Measurements from ENCODE around the gene CACNG4. TPM values are rescaled to one million over a fixed set of nuclear protein-coding genes. Genes with fewer than 3 reads are reported as not detected.

CACNG4 gene
- total RNA-seq, 2 donors from 2014 or later, result 0.15 to 0.25 TPM

DNA sequence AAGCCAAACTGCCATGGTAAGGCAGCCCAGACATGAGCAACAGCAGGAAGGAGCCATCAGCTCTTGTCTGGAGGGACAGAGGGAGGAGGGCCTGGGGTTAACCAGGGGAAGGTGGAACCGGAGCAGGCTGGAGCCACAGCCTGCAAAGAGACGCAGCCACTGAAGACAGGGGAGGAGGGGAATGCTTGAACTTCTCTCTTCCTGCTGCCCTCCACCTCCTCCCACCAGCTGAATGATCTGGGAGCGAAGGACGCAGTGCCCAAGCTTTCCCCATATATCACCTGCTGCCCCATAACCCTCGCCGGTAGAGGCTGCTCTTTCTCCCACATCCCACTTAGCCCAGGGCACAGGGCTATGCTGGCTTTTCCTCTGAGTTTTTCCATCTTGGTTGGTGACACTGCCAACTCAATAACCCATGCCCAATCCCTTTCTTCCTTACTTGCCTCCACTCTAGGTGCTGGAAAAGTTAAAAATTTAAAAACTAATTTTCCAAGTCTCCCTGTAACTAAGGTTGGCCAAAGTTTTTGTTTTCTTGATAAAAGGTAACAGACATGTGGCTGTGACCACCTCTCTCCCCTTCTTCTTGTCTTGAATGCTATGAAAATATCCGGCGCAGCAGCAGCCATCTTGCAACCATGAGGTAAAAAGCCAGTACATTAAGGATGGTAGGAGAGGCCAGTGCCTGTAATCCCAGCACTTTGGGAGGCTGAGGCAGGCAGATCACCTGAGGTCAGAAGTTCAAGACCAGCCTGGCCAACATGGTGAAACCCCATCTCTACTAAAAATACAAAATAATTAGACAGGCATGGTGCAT lies 21.8 kb upstream of the CACNG4 start:
- no peak for ATAC-seq
- intact Hi-C loops (cut with DNase I, micrococcal nuclease), result no loop called here
- DNase-seq, result no peak

DNA sequence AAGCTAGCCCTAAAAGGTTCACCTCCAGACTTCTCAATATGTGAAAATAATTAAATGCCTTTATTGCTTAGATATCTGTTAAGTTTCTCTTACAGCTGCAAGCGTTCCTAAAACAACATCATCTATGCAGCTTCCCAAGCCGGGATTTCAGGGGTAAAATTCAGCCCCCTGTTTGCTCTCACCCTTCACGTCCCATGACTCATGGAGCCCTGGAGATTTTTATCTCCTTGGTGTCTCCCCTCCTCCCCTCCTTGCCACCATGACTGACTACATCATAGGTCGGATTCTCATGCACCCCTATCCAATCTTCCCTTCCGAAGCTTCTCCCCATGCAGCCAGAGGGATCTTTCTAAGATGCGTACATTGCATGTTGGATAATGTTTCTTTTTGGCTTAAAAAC lies 21.0 kb upstream of the CACNG4 start:
- DNase-seq, result peak in 1 of 2 donors; percentile 1
- intact Hi-C loops (cut with DNase I, micrococcal nuclease), result no loop called here
- ATAC-seq, result no peak

DNA sequence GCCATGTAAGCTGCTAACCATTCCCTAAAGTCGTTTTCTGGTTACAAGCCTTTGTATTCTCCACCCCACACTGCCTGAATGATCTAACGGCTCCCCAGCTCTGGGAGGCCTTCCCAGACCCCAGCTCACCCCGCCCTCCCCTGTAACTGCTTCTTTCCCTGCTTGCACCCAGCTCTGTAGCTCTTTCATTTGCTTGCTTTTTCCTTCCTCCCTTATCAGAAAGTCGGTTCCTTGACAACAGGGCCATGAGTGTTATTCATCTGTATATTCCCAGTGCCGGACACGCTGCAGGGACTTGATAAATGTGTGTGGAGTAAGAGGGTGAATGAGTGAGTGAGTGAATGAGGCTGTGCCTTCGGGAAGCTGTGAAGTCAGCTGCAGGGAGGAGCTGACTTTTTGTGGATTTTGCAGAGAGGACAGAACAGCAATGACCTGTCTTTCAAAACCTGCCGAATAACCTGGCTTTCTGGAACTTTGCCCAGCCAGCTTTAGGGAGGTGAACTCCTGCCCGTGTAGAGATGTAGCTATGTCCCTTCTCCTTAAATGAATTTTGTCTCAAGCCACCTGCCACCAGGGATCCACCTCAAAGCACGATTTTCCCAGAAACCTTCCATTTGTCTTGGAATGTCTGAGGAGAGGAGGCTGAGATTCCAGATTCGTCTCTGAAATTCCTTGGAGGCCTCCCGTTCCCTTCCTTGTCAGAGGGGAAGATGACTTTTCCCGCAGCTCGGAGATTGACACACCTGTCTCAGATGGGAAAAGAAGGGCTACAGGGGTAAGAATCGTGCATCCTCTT lies 20.0 kb upstream of the CACNG4 start:
- DNase-seq, result peak in 1 of 2 donors; percentile 5
- intact Hi-C loops (cut with DNase I, micrococcal nuclease), result no loop called here
- no peak for ATAC-seq

DNA sequence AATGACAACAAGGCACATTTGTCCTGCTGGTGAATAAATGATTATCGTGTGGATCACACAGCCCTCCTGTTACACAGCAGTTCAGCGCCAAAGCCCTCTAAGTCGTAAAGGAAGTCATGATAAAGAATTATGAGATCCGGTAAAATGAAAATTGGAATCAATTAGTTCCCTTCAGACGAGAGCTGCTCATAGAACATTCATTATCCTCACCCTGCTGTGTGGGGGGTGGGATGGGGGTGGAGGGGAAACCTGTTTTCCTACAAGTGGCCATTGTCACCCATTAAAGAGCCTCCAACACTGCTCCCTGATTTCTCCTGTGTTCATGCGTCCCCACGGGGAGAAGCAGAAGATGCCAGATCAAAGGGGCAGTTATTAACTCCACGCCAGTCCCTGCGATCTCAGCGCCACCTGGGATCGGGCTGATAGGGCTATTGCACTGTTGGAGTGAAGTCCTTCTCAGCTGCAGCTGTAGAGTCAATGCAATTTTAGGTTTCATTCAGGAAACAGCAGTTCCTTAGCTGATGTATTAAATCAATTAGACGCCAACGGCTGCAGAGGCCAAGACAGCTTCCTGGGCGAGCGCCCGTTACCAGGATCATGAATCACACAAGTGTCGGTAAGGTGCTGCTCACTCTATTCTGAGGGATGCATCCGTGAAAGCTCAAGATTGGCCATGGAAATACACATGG lies 19.2 kb upstream of the CACNG4 start:
- DNase-seq, result no peak
- intact Hi-C loops (cut with DNase I, micrococcal nuclease), result no loop called here
- no peak for ATAC-seq

DNA sequence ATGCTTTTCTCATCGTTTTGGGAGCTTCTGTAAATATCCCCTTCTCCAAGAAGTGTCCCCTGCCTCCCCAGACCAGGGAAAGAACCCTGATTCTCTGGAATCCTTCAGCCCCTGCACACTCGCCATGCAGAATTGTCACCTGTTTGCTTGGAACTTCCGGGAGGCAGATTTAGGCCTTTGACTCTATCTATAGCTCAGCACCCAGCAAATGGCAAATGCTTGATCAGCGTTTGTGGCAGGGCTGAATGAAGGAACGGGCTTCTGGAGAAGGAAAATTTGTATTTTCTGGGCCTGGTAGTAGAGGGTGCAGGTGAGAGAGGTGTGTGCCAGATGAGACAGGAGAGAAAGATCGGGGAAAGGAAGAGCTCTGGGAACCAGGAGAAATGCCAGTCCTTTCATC lies 18.3 kb upstream of the CACNG4 start:
- ATAC-seq (no peak), DNase-seq (no peak)
- intact Hi-C loops (cut with DNase I, micrococcal nuclease), result no loop called here

DNA sequence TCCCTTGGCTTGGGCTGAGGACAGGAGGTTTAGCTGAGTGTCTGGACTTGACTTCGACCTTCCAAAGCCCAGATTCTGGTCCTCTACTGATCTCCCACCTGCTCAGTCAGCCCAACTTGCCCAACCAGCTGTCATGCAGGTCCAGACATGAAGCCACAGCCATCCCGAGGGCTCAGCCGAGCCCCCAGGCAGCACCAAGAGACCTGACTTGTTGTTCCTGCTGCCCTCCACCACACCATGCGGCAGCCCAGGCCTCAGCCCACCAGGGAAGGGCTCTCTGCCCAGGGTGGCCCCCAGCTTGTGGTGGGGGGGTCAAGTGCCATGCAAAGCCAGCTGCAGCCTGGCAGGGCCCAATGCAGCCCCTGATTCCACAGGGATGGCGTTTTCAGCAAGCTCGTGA lies 17.2 kb upstream of the CACNG4 start:
- ATAC-seq (no peak), DNase-seq (no peak)
- intact Hi-C loops (cut with DNase I, micrococcal nuclease), result no loop called here

DNA sequence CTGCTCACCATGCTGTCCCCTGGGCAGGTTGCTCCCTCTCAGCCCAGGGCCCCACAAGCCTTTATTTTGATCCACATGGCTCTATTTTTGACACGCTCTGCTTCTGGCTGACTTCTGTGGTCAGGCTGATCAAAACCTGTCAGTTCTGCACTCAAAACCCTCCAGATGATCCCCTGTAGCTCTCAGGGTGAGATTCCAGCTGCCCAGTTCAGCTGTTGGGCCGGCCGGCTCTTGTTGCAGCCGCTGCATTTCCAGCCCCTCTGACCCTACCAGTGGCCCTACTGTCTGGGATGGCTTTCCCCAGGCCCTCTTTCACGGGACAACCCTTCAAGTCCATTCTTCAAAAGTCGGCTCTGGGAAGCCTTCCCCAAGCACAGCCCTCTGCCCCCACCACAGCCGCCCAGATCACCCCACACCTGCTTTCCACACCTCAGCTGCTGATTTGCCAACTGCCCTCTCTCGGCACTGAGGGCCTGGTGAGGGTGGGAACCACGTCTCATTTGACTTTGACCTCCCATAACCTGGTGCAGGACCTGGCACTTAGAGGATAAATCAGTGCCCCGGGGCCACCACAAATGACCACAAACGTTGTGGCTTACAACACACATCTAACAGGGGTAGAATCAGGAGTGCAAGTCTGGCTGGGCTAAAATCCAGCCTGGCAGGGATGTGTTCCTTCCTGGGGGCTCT lies 16.3 kb upstream of the CACNG4 start:
- intact Hi-C loops (cut with DNase I, micrococcal nuclease), result no loop called here
- DNase-seq (no peak), ATAC-seq (no peak)

DNA sequence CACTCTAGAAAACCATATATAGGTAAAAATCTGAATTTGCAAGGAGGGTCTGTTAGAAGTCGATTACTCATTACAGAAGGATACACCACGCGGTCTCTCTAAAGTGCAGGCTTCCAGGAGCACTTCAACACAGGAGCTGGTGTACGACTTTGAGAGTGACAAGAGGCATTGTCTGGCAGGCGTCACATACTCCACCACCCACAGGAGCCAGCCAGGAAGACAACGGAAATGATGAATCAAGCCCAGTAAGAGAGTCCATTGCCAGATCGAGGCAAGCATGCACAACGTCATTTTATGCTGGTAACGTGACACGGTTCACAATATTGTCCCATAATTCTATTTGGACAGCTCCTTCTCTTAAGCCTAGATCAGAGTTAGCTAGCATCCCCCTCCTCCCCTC lies 15.0 kb upstream of the CACNG4 start:
- ATAC-seq, result no peak
- no peak for DNase-seq
- intact Hi-C loops (cut with DNase I, micrococcal nuclease), result no loop called here

DNA sequence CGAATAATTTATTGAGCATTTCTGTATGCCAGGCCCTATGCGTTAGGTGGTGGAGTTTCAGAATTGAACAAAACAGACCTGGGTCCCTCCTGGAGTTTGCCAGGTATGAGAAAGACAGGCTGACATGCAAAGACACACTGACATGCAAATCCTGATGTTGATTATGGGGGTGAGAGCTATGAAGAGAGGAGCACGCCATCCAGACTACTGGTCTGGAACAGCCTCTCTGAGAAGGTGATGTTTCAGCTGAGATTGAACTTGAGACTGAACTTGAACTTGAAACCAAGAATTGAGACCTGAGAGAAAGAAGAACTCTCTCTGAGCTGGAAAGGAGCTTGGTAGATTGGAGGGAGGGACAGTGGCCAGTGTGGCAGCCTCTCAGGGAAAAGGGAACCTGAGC lies 14.2 kb upstream of the CACNG4 start:
- intact Hi-C loops (cut with DNase I, micrococcal nuclease), result no loop called here
- DNase-seq (no peak), ATAC-seq (no peak)

DNA sequence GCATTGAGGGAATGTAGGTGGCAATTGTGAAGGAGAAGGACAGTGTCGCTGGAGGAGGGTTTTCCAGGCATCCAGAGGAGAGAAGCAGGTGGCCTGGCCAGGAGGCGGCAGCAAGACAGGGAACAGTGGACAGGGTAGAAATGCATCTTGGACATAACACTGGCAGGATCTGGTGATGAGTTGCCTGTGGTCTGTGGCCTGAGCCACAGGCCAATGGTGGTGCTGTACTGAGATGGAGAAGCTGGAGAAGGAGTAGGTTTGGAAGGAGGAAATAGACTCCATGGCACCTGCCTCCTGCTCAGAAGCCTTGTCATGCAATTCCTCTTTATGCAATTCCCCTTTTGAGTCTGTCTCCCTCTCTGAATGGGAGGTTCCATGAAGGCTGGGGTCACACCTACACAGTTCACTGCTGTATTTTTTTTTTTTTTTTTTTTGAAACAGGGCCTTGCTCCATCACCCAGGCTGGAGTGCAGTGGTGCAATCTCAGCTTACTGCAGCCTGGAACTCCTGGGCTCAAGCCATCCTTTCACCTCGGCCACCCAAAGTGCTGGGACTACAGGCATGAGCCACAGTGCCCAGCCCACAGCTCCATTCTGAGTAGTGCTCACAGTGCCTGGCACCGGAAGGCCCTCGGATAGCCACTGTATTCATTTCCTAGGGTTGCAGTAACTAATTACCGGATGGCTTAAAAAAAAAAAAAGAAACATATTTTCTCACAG lies 13.5 kb upstream of the CACNG4 start:
- no peak for ATAC-seq
- intact Hi-C loops (cut with DNase I, micrococcal nuclease), result no loop called here

DNA sequence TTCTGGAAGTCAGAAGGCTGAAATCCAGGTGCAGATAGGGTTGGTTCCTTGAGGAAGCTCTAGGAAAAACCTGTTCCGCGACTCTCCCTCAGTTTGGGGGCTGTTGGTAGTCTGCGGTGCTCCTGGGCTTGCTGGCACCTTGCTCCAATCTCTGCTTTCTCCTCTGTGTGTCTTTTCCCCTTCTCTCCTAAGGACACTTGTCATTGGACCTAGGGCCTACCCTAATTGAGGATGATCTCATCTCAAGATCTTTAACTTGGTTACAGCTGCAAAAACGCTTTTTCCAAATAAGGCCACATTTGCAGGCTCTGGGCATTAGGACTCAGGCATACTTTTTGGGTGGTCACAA lies 12.9 kb upstream of the CACNG4 start:
- no peak for DNase-seq
- ATAC-seq, result no peak
- intact Hi-C loops (cut with DNase I, micrococcal nuclease), result no loop called here

More for the DNA sequence above, 13.5 kb upstream of the CACNG4 start:
- no peak for DNase-seq

DNA sequence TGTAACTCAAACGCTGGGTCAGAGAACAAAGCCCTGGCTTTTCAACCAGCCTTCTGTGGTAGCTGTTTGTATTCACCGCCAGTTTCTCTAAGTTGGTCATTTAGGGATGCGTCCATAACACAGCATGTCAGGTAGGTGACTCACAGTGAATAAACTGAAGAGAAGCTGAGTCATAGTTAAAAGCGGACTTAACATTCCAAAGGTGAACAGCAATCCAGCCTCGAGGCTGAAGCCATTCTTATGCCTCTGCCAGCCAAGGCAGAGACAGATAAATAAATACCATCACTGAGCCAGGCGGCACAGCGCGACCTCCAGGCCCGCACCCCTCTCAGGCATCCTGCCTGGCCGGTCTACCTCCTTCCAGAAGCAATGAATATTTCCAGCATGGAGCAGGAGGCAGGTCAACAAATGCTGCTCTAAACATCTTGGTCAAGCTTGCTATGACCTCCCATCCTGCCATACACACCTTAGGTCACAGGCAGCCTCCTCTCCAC lies 12.4 kb upstream of the CACNG4 start:
- ATAC-seq, result peak; percentile 99
- peak; percentile 34 to 74 for DNase-seq
- intact Hi-C loops (cut with DNase I, micrococcal nuclease), result no loop called here

DNA sequence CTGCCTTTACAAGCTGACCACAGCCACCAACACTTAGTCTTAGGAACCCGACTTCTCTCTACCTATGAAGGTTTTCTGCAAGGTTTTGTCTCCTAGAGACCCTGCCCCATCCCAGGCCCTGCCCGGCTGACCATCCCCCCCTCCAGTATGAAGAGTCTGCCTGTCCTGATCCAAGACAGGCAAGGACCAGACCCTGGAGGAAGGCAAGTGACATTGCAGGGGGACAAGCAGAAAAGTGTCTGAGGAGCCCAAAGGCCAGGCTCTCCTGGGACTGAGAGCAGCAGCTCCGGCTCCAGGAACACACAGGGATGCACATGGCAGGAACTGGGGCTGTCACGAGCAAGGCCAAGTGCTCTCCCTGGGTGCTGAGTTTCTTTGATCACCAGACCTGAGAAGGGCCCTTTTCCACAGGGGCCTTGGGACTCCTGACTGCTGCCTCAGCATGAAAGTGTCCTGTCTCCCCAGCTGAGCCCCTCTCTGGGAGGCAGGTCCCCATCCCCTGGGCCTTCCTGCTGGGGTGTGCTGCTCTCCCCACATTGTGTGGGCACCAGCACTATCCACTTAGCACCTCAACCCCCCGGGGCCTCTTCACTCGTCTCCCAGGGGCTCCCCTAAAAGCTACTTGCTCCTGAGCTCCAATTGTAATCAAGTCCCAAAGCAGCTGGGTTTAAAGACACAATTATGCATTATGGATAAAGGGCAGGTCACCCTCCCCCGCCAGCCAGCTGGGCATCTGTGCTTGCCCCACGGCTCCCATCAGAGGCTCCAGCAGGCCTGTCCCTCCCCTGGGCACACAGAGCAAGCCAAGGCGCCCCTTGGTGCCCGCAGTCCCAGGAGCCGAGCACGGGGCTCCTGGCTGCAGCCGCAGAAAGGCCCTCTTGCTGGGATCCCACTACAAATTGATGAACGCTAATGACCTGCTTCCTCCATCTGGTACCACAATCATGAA lies 11.6 kb upstream of the CACNG4 start:
- no peak for ATAC-seq
- intact Hi-C loops (cut with DNase I, micrococcal nuclease), result no loop called here
- DNase-seq, result no peak

DNA sequence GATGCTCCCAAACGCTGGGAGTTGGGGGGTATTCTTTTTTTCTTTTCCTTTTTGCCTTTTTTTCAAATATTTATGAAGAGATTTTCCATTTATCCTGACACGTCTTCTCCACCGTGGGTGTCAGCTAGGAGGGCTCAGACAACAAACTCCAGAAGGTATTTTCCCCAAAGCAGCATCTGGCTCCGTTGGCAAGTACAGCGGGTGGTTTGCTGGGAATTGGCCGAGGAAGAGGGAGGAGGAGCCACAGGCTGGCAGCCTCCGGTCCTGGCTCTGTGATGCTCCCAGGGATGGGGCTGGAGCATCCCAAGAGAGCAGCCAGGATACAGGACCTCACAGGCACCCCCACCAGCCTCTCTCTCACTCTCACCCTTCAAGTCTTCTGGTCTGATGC lies 10.9 kb upstream of the CACNG4 start:
- DNase-seq, result no peak
- intact Hi-C loops (cut with DNase I, micrococcal nuclease), result no loop called here
- ATAC-seq, result no peak

DNA sequence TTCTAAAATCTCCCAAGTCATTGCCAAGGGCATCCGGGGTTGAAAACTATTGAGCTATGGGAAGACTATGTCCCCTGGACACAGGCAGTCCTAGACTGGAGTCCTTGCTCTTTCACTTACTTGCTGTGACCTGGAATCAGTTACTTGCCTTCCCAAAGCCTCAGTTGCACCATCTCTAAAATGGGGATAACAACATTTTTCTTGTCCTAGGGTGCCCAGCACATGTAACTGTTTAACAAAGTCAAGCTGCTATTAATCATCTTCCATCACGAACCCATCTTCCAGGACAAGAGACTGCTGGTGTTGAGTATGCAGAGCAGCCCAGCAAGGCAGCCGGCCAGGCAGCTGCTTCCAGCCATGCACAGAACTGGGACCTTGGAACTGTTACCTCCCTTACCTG lies 9.9 kb upstream of the CACNG4 start:
- intact Hi-C loops (cut with DNase I, micrococcal nuclease), result no loop called here
- ATAC-seq (no peak), DNase-seq (no peak)

DNA sequence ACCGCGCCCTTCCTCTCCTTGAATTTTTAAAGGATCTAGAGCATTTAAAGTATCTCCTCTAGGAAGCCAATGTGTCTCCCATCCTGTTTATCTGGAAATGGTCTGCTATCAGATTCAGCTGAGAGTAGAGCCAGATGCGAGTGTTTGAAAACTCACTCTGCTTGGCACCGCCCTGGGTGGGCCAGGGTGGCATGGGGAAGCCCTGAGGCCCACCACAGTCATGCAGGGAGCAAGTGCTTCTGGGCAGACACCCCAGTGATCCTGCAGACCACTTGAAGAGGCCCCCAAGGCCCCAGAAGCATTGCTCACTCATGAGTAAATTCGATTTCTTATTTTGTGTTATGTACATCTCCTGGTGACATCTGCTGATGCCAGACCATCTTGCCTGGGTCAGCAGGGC lies 8.7 kb upstream of the CACNG4 start:
- intact Hi-C loops (cut with DNase I, micrococcal nuclease), result no loop called here

DNA sequence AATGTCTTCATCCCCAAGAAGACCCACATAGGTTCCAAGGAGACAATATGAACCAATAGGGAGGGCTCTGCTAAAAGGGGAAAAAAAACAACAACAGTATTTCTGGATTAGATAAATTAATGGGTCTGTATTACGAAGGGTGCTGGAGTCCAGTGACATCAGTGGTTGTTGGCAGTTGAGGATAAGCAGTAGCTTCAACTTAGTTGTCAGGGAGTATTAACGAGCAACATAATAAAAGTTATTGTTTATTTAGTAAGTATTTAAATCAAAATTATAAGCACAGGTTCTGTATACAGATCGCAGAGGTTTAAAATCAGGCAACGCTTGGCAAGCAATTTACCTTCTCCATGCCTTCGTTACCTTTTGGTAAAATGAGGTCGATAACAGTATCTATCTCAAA lies 7.6 kb upstream of the CACNG4 start:
- no peak for ATAC-seq
- DNase-seq, result no peak
- intact Hi-C loops (cut with DNase I, micrococcal nuclease), result no loop called here

More for the DNA sequence above, 8.7 kb upstream of the CACNG4 start:
- no peak for DNase-seq
- no peak for ATAC-seq

DNA sequence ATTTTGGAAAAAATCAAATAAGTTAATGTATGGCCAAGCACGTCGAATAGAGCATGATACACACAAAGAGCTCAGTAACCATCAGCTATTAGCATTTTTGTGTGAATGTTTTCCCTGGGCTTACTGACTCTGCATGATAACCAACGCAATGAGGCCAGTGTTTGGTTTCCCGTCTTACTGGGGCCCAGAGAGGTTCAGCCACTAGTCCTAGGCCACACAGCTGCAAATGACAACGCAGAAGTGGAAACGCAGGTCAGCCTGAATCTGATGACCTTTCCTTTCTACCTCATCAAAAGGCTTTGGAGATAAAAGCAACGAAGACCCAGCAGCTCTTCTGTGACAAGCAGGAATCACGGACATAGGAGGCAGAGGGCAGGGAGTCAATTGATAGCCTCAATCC lies 7.2 kb upstream of the CACNG4 start:
- ATAC-seq (no peak), DNase-seq (no peak)
- intact Hi-C loops (cut with DNase I, micrococcal nuclease), result no loop called here
